HG03060 (cell line): Measurements from ENCODE around the gene PIR.

Source experiments
- ATAC-seq: cut with Tn5 transposase; IDR thresholded peaks from one replicate; pipeline ENCODE4 v1.9.1; 2021; ENCODE audit warnings: low read depth, moderate number of reproducible peaks; ENCODE audit not compliant: unreplicated experiment

The PIR gene

GRCh38 chrX:15358533-15358932 lies 134.6 kb downstream of the PIR start:
- ATAC-seq: no peak

- ATAC-seq: no peak
Observed at GRCh38 chrX:15356444-15356843, 136.7 kb downstream of the PIR start.

GRCh38 chrX:15350329-15350996 lies 142.7 kb downstream of the PIR start:
- no peak for ATAC-seq

DNA sequence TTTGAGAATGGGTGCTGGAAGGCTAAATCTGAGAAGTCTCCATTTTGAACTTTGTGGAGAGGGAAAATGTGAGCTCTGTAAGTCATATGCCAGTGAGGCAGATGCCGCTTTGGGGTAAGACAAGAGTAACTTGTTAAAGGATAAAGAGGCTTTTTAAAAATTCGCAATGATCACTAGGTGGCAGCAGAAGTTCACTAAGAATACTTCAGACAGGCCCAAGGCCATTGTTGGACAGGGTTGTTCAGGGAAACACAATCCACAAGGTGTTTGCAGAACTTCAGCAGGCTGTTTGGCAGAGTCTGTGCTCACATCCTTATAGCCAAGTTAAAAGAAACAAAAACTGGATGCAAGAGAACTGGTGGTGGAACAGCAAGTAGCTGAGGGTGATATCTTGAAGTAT lies 144.1 kb downstream of the PIR start:
- ATAC-seq: no peak

GRCh38 chrX:15345976-15346375 lies 147.2 kb downstream of the PIR start:
- no peak for ATAC-seq

DNA sequence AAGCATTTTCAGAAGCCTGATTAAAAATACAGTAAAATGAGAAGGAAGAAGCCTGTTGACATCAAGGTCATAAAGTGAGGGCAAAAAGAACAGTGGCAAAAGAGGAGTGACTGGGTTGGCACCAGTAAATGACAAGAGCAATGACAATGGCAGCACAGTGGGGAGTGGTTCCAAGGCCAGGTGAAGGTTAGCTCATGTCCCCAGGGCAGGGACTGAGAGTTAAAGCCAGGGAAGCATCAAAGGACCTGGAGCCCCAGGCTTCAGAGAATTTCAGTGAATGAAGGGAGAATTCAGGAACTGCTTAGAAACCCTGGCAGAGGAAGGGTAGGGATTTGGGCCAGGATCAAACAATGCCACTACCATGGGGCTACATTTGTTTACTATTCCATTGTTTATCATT lies 149.0 kb downstream of the PIR start:
- ATAC-seq: no peak

GRCh38 chrX:15343075-15343476 lies 150.1 kb downstream of the PIR start:
- ATAC-seq: no peak

- no peak for ATAC-seq
Observed at GRCh38 chrX:15340867-15341266, 152.3 kb downstream of the PIR start.

DNA sequence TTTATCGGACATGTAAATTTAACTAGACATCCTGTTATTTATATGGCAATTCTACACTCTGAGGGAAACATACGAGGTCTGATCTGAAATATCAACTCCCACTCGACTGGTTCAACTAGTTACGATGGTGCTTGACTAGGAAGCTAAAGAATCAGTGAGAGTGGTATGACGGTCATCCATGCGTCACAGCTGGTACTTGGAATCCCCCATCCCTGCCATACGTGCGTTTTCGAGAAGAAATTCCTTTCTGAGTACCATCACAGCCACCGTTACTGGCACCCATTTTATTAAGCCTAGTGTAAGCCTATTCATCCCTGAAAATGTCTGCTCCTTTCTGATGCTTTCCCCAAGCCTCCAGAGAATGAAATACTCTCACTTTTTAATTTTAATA lies 157.1 kb downstream of the PIR start:
- ATAC-seq: no peak

- peak; percentile 98 for ATAC-seq
Observed at GRCh38 chrX:15335135-15336022, 157.8 kb downstream of the PIR start, which contains the start of gene PIGA. PIGA (minus strand) TSS chrX:15335523; CDS start chrX:15331930, 3,593 bp downstream.
